Stimulated activated effector memory CD8-positive, alpha-beta T cell treated with anti-CD3 and anti-CD28 coated beads, Interleukin-12 subunit alpha, Interleukin-12 subunit beta, amount 100 ng/mL, for 72 hours (primary cell): ENCODE results near the gene PRMT7.

ENCODE experiments used
- ATAC-seq: fragments of 150-1000 bp; cut with Tn5 transposase; 2 replicates; pipeline ENCODE4 v1.10.0; 2021
- DNase-seq, 2 donors: peaks; one replicate each; pipeline ENCODE4 v3.0.0; 2021 to 2022; ENCODE audit warnings: low spot score in 2 of 2
- H3K27ac Mint-ChIP-seq: one replicate; pipeline ENCODE4 v1.8.0; 2022; ENCODE audit warnings: mild to moderate bottlenecking, mixed read lengths
- H3K36me3 Mint-ChIP-seq: one replicate; pipeline ENCODE4 v1.8.0; 2022; ENCODE audit warnings: mild to moderate bottlenecking, mixed read lengths
- H3K4me1 Mint-ChIP-seq: one replicate; pipeline ENCODE4 v1.8.0; 2022; ENCODE audit warnings: mixed read lengths
- H3K4me3 Mint-ChIP-seq: one replicate; pipeline ENCODE4 v1.8.0; 2022; ENCODE audit warnings: mild to moderate bottlenecking, mixed read lengths
- H3K9me3 Mint-ChIP-seq: one replicate; pipeline ENCODE4 v1.8.0; 2022; ENCODE audit warnings: mixed read lengths

PRMT7 gene

DNA sequence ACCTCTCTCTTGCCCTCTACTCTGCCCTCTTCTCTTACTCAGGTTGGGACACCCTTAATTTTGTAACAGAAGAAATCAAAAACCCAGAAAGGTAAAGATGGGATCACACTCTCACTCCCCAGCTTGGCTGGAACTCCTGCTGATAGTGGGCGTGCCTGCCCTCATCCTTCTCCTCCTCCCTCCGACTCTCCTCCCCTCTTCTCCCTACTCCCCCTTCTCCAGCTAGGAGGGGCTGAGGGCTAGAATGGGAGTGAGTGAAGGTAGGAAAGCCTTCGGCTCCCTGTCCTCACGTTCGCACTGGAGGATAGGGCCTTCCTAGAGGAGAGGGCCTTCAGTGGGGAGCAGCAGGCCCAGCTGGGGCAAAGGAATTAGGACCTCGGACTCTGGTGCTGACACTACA is 20.4 kb upstream of the PRMT7 start:
- peaks cover 96% of the 10 kb centered on the region for H3K36me3 Mint-ChIP-seq
- DNase-seq, result no peak

DNA sequence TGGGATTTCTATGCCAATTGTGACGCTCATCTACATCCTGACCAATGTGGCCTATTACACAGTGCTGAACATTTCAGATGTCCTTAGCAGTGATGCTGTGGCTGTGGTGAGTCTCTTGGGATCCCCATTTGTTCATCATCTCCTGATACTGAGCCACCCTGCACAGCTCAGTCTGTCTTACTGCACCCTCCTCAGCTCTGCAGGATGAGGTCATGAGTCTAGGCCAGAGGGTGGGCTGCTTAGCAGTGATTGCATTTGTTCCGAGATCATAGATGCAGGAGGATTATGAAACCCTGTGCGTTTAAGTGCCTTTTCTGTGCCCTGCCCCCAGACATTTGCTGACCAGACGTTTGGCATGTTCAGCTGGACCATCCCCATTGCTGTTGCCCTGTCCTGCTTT is 19.6 kb upstream of the PRMT7 start:
- H3K27ac Mint-ChIP-seq, result peak overlapping the region; percentile 84
- H3K36me3 Mint-ChIP-seq, result peaks cover 97% of the 10 kb centered on the region
- H3K4me1 Mint-ChIP-seq, result peaks cover 65% of the 10 kb centered on the region
- H3K4me3 Mint-ChIP-seq, result no peak overlapping the region
- DNase-seq, result no peak
- H3K9me3 Mint-ChIP-seq, result no peaks in the 10 kb centered on the region
- ATAC-seq, result peak; percentile 38

More for the DNA sequence above, 20.4 kb upstream of the PRMT7 start:
- H3K4me3 Mint-ChIP-seq, result peak overlapping the region; percentile 36
- H3K27ac Mint-ChIP-seq, result peak overlapping the region; percentile 84
- no peaks in the 10 kb centered on the region for H3K9me3 Mint-ChIP-seq
- peaks cover 73% of the 10 kb centered on the region for H3K4me1 Mint-ChIP-seq
- no peak for ATAC-seq

DNA sequence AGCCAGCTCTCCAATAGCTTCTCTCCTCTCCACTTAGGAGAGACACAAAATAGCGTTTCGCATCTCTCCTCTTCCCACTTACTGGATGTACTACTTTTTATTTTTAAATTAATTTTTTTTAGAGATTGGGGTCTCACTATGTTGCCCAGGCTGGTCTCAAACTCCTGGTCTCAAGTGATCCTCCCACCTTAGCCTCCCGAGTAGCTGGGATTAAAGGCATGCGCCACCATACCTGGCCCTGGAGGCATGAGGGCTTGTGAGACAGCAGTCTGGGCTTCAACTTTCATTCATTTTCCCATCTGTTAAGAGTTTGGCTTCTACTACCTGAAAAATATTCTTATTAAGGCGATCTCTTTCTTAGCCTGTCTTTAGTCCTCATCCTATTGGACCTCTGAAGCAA is 18.4 kb upstream of the PRMT7 start:
- Mint-ChIP-seq H3K27ac (peak overlapping the region; percentile 84), H3K4me1 (peaks cover 54% of the 10 kb centered on the region), H3K4me3 (no peak overlapping the region), H3K9me3 (no peaks in the 10 kb centered on the region), H3K36me3 (peaks cover 97% of the 10 kb centered on the region)
- no peak for ATAC-seq
- no peak for DNase-seq

DNA sequence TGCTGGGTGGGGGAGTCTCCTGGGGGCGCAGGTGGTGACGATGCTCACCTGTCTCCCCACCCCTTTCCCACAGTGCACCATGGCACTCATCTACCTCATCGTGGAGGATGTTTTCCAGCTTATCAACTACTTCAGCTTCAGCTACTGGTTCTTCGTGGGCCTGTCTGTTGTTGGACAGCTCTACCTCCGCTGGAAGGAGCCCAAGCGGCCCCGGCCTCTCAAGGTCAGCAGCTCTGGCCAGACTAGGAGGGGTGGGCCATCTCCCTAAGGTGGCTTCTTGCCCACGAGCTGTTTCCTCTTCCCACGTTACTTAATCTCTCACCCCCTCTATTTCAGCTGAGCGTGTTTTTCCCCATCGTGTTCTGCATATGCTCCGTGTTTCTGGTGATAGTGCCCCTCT is 14.5 kb upstream of the PRMT7 start:
- no peak for DNase-seq
- ATAC-seq, result no peak
- Mint-ChIP-seq H3K9me3 (no peaks in the 10 kb centered on the region), H3K36me3 (peaks cover 100% of the 10 kb centered on the region), H3K27ac (peak overlapping the region; percentile 84), H3K4me3 (no peak overlapping the region), H3K4me1 (peaks cover 29% of the 10 kb centered on the region)

DNA sequence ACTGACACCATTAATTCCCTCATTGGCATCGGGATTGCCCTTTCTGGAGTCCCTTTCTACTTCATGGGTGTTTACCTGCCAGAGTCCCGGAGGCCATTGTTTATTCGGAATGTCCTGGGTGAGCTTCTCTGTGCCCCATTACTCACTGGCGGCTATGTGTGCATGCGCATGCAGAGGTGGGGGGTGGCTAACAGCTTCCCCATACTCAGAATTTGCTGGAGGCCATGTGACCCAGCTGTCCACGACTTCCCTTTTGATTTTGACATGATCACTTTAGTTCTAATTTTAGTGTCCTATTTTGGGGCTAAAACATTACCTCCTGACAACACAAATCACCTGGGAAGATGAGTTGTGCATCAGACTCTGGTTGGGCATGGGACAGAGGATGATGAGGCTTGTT is 14.1 kb upstream of the PRMT7 start:
- DNase-seq (no peak), ATAC-seq (no peak)
- peak overlapping the region; percentile 84 for H3K27ac Mint-ChIP-seq
- H3K36me3 Mint-ChIP-seq, result peaks cover 100% of the 10 kb centered on the region
- no peak overlapping the region for H3K4me3 Mint-ChIP-seq
- H3K4me1 Mint-ChIP-seq, result peaks cover 25% of the 10 kb centered on the region
- no peaks in the 10 kb centered on the region for H3K9me3 Mint-ChIP-seq

DNA sequence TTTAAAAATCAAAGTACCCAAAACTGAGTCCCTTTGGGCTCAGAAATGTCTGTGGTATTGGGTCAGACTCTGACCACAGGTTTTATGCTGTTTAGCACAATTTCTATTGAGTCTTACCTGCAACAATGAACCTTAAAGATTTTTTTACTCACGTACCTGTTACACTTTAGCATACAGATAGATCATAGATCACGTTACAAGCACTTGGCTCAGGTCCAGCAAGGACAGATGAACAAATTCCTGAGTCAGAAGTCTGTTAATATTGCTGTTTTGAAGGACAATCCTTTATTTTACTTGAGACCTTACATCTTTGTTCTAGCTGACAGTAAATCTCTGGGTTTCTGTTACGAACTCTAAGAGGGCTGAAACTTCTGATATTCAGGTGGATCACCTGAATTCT is 12.9 kb upstream of the PRMT7 start:
- peak overlapping the region; percentile 84 for H3K27ac Mint-ChIP-seq
- peaks cover 100% of the 10 kb centered on the region for H3K36me3 Mint-ChIP-seq
- no peak for ATAC-seq
- no peaks in the 10 kb centered on the region for H3K9me3 Mint-ChIP-seq
- no peak for DNase-seq
- H3K4me3 Mint-ChIP-seq, result no peak overlapping the region
- peaks cover 19% of the 10 kb centered on the region for H3K4me1 Mint-ChIP-seq

DNA sequence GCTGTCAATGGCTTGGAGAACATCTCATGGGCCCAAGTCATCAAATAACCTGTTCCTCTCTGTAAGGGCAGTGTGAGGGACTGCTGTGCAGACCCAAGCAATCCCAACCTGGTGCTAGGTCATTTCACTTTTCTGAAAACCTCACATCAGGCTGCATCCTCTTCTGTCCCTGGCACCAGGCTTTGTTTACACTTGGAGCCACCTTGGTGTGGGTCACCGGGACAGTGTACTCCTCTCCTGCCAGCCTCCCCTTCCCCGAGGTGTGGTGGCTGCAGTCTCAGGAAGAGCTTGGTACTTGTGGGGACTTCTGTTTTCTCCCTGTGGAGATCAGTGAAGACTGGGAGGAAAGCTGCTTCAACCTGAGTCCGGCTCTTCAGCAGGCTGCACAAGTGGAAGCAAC is 12.5 kb upstream of the PRMT7 start:
- Mint-ChIP-seq H3K4me1 (peaks cover 16% of the 10 kb centered on the region), H3K27ac (peak overlapping the region; percentile 29), H3K36me3 (peaks cover 100% of the 10 kb centered on the region), H3K9me3 (no peaks in the 10 kb centered on the region), H3K4me3 (no peak overlapping the region)
- DNase-seq (no peak), ATAC-seq (no peak)

DNA sequence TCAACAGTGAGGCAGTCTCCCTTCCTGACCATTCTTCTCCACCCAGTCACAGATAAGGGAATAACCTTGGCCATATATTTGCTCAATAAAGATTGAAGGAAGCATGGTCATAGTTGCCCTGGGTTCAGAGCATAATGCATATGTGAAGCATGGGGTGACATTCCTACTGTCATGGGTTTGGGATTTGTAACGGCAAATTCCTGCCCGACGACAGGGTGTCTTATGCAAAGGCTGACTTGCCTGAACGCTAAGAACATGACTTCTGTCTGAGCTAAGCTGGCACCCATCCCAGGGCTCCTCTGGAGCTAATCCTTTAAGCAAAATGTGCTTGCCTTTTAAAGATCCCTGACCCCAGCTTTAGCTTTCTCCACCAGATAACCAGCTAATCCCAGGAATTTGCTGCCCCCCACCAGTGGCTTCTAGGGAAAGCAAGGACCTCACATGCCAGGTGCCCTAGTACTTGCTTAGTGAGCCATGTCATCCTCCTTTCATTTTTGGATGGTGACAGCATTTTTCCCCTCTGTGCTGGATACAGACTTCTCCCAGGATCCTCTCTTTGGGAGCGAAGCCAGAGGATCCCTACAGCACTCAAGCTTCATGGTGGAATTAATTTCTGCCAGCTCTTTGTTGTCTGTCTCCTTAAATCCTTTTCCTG is 11.8 kb upstream of the PRMT7 start:
- no peak for DNase-seq
- no peak for ATAC-seq
- H3K4me1 Mint-ChIP-seq, result peaks cover 12% of the 10 kb centered on the region
- H3K4me3 Mint-ChIP-seq, result no peak overlapping the region
- H3K9me3 Mint-ChIP-seq, result no peaks in the 10 kb centered on the region
- H3K36me3 Mint-ChIP-seq, result peaks cover 100% of the 10 kb centered on the region
- H3K27ac Mint-ChIP-seq, result peak overlapping the region; percentile 83

DNA sequence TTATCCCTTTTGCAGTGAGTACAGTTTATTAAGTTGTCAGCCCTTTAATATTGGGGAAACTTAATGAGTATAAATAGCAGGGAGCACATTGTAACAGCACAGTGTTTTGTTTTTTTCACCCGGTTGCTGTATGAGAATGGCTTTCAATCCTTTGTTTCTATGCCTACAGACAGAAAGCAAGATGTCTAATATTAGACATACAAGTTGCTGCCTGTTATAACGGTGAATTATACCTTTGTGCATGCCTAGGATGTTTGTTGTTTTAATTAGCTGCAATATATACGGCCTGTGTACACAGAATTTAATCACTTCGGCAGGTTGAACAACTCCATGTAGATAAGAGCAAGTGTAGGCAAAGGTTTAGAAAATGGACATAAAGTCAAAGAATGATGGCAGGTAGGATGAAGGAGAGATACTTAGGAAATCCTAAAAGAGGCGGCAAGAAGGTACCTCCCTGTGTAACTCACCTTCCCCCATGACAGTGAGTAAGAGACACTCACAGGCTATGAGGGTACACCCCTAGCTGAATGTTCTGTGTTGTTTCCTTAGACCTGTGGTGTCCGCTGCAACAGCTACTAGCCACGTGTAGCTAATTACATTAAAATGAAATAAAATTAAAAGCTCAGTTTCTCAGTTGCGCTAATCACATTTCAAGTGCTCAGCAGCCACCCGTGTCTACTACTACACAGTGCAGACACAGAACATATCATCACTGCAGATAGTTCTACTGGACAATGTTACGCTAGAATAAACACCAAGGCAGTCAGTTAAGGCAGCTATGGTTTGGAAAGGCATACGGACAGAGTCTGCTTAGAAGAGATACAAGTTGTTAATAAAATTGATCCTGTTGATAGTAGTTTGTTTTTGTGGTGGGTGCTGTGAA is 11.0 kb upstream of the PRMT7 start:
- H3K4me1 Mint-ChIP-seq, result peaks cover 9% of the 10 kb centered on the region
- peak overlapping the region; percentile 83 for H3K27ac Mint-ChIP-seq
- DNase-seq (no peak), ATAC-seq (no peak)
- no peak overlapping the region for H3K4me3 Mint-ChIP-seq
- H3K36me3 Mint-ChIP-seq, result peaks cover 100% of the 10 kb centered on the region
- H3K9me3 Mint-ChIP-seq, result no peaks in the 10 kb centered on the region

DNA sequence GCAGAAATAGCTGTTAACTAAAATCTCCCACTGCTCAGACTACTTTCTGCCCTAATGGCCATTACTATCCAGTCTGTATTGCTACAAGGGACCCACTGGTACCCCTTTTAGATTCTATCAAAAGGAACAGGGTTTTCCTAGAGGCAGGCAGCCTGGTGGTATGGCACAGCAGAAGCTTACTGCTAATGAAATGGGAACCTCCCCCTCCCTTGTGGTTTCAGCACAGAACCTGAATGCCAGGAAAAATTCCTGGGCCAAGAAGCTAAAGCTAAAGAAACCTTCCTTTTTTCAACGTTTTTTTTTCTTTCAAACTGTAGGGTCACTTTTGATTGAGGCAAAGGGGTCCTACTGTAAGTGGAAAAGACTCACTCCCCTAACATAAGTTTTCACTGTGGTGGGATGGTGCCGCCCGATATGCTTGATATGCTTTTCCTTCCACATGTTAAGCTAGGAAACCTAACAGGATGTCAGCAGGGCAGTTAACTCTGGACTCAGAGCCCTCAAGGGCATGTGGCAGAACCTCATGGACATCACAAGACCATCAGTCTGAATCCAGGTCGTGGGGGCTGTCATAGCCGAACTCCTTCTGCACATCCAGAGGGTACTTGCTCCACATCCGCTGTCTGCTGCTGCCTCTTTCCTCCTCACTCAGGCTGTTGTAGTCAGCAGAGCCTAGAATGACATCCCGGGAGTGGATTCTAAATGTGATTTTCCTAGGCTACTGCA is 9.9 kb upstream of the PRMT7 start:
- H3K4me1 Mint-ChIP-seq, result peaks cover 19% of the 10 kb centered on the region
- DNase-seq, result no peak
- H3K4me3 Mint-ChIP-seq, result no peak overlapping the region
- H3K27ac Mint-ChIP-seq, result peak overlapping the region; percentile 87
- H3K36me3 Mint-ChIP-seq, result peaks cover 100% of the 10 kb centered on the region
- H3K9me3 Mint-ChIP-seq, result no peaks in the 10 kb centered on the region
- ATAC-seq, result no peak

DNA sequence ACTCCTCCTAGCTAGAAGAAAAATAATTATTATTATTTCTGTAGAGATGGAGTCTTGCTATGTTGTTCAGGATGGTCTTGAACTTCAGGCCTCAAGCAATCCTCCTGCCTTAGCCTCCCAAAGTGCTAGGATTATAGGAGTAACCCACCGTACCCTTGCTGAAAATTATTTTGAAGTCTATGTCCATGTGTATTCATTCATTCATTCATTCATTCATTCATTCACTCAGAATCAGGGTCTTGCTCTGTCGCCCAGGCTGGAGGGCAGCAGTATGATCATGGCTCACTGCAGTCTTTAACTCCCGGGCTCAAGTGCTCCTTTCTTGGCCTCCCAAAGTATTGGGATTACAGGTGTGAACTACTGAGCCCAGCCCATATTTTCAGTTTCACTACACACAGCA is 4.2 kb upstream of the PRMT7 start:
- Mint-ChIP-seq H3K4me1 (peaks cover 28% of the 10 kb centered on the region), H3K27ac (no peak overlapping the region)
- no peak for ATAC-seq

DNA sequence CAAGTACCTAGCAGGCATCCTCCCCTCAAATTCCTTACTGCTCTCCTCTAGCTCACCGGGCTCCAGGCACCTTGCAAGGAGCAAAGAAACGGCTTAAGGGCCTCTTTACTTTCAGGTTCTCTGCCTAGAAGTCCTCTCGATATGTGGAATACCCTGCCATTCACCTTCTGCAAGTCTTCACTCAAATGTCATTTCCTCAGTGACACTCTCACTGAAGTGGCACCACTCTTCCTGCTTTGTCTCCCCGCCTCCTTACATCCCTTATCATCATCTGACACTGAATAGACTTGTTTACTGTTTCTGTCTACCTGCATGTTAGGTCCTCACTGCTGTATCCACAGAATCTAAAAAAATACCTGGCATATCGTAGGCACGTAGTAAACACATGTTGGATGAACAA is 1.0 kb upstream of the PRMT7 start:
- H3K4me1 Mint-ChIP-seq, result peaks cover 37% of the 10 kb centered on the region
- H3K27ac Mint-ChIP-seq, result peak overlapping the region; percentile 90
- H3K4me3 Mint-ChIP-seq, result peak overlapping the region; percentile 95
- no peaks in the 10 kb centered on the region for H3K9me3 Mint-ChIP-seq
- H3K36me3 Mint-ChIP-seq, result peaks cover 76% of the 10 kb centered on the region
- ATAC-seq (no peak), DNase-seq (no peak)

More for the DNA sequence above, 4.2 kb upstream of the PRMT7 start:
- Mint-ChIP-seq H3K9me3 (no peaks in the 10 kb centered on the region), H3K36me3 (peaks cover 95% of the 10 kb centered on the region), H3K4me3 (no peak overlapping the region)
- DNase-seq, result no peak

DNA sequence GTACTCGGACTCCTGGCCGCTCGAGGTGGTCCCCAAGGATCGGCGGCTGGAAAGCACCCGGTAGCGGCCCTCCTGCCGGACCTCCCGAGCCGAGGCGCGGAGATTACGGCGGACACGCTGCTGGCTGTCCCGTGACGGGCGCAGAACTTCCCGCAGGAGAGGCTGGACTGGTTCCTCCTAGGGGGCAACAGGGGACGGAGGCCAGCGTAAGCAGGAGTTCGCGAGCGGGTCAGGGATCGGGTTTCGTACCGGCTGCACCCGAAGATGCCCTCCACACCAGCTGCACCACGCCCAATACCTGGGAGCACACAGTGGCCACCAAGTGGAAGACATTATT is 414 bp upstream of the PRMT7 start:
- H3K36me3 Mint-ChIP-seq, result peaks cover 76% of the 10 kb centered on the region
- H3K27ac Mint-ChIP-seq, result peak overlapping the region; percentile 90
- ATAC-seq, result no peak
- no peaks in the 10 kb centered on the region for H3K9me3 Mint-ChIP-seq
- H3K4me1 Mint-ChIP-seq, result peaks cover 31% of the 10 kb centered on the region
- peak overlapping the region; percentile 95 for H3K4me3 Mint-ChIP-seq
- DNase-seq, result no peak

DNA sequence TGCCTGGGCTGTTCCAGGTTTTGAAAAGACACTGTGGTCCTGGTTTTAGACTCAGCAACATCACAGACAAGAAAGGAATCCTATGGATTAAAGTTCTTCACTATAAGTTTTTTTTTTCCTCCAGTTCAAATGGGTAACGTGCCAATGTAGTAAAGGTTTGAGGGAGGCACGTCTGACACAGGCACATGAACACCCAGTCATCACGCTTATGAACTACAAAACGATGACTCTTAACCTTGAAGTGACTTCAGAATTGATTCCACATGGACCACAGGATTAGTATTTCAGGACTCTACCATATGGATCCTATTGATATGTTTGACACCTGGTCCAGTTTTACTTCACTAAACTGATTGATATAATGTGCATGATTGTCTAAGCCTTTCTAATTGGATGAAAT is 2.3 kb downstream of the PRMT7 start:
- Mint-ChIP-seq H3K9me3 (no peaks in the 10 kb centered on the region), H3K4me3 (no peak overlapping the region), H3K4me1 (peaks cover 27% of the 10 kb centered on the region), H3K27ac (no peak overlapping the region), H3K36me3 (peaks cover 73% of the 10 kb centered on the region)
- no peak for ATAC-seq
- DNase-seq, result no peak

DNA sequence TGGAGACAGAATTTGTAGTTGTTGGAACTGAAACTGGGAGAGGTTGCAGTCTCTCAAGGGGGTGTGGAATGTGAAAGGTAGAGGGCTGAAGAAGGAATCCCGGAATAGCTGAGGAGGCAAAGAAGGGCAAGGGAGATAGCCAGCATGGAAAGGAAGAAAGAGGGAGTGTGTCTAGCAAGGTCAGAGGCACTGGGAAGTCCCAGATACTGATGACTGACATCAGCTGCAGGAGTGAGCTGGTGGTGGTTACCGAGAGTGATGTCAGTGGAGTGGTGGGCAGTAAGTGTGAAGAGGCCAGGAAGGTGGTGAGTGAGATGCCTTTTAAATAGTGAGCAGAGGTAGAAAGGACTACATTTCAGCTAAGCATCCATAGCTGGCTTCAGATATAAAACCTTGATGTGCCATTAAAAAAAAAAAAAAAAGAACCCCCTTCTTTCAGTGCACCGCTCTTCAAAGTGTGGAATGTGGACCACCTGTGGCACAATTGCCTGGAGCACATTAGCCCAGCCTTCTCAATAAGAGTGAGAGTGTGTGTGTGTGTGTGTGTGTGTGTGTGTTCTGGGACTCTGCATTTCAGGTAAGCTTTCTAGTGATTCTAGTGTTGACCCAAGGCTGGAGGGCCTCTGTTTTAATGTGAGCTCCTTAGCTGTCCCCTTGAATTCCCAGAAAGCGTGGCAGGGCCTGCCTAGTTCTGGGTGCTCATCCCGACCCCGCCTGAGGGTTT is 8.5 kb downstream of the PRMT7 start:
- Mint-ChIP-seq H3K9me3 (no peaks in the 10 kb centered on the region), H3K4me3 (peak overlapping the region; percentile 37), H3K27ac (peak overlapping the region; percentile 82), H3K36me3 (peaks cover 83% of the 10 kb centered on the region), H3K4me1 (peaks cover 19% of the 10 kb centered on the region)
- ATAC-seq (peak; percentile 100), DNase-seq (peak; percentile 46 to 74)
